SJCRH30 (cell line): Measurements from ENCODE around the gene TNNC2. TPM values are rescaled to one million over a fixed set of nuclear protein-coding genes. Genes with fewer than 3 reads are reported as not detected.

ENCODE experiments used
- DNase-seq, 2 experiments: peaks; one replicate each; pipeline ENCODE4 v3.0.0-alpha.2; 2015 to 2020
- H3K27ac ChIP-seq: fragments of 250-450 bp; sonication (Bioruptor Pico); 2 replicates; pipeline ENCODE4 v1.5.1; 2020; ENCODE audit warnings: mild to moderate bottlenecking, moderate library complexity
- H3K27me3 ChIP-seq: fragments of 250-450 bp; sonication (Bioruptor Pico); 2 replicates; pipeline ENCODE4 v1.5.1; 2020; ENCODE audit warnings: mild to moderate bottlenecking, moderate library complexity
- H3K36me3 ChIP-seq: fragments of 250-450 bp; sonication (Bioruptor Pico); 2 replicates; pipeline ENCODE4 v1.5.1; 2020; ENCODE audit warnings: mild to moderate bottlenecking, moderate library complexity
- H3K4me1 ChIP-seq: fragments of 250-450 bp; sonication (Bioruptor Pico); 2 replicates; pipeline ENCODE4 v1.5.1; 2020; ENCODE audit warnings: mild to moderate bottlenecking, moderate library complexity
- H3K4me3 ChIP-seq: fragments of 250-450 bp; sonication (Bioruptor Pico); 2 replicates; pipeline ENCODE4 v1.5.1; 2020; ENCODE audit warnings: mild to moderate bottlenecking, moderate library complexity
- H3K9me3 ChIP-seq: fragments of 250-450 bp; sonication (Bioruptor Pico); replicated peaks from 2 replicates; pipeline ENCODE4 v1.5.1; 2020; ENCODE audit warnings: mild to moderate bottlenecking, moderate library complexity
- total RNA-seq: library from RNA; depleted of rRNA; stranded (reverse); fragments of >200 nt; shearing (Covaris generic); gene quantifications from 2 replicates; pipeline ENCODE4 v1.2.3, GENCODE V29; 2014

The TNNC2 gene
- total RNA-seq, 1 experiment from 2014 or later = 0.75 TPM

- no peak for DNase-seq
- H3K4me1 ChIP-seq = peaks cover 4% of the 10 kb centered on the region; the same call in 1 of the 2 replicates
- H3K36me3 ChIP-seq = peaks cover 29% of the 10 kb centered on the region
- H3K4me3 ChIP-seq = no peak overlapping the region
- no peaks in the 10 kb centered on the region for H3K27me3 ChIP-seq
- H3K9me3 ChIP-seq = no peaks in the 10 kb centered on the region
- H3K27ac ChIP-seq = no peak overlapping the region
Measured at GRCh38 chr20:45796337-45797065, 30.6 kb downstream of the TNNC2 start.

DNA sequence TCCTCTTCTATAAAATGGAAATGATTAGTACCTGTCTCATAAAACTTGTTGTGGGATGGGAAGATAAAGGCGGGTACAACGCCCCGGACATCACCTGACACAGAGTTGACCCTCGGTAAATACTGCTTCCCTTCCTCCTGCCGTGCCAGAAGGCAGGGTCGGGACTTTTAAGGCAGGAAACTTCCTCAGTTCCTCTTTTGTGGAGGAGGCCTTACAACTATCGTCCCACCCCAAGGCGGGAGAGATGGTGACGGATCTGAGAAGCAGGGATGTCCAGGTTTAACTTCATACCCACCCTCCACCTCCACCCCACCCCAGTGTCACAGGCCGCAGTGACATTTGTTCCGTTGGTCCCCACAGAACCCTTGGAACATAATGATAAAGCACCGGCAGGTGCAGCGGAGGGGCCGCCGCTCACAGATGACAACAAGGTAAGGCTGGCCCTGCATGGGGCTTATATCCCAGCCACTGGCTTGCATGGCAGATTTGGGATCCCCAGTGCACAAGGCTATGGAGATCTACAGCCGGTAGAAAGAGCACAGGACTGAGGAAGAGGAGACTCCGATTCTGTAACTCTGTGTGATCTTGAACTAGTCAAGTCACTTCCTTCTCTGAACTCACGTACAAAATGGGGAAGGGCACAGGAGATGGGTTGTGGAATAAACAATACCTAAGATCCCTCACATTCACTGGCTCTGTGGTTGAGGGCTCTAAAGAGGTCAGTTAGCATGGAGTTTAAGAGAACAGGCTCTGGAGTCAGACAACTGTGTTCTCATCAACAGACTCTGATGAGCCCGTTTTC, 34.6 kb downstream of the TNNC2 start:
- no peaks in the 10 kb centered on the region for H3K9me3 ChIP-seq
- H3K36me3 ChIP-seq = peaks cover 23% of the 10 kb centered on the region
- H3K27me3 ChIP-seq = peaks cover 9% of the 10 kb centered on the region; the same call in 1 of the 2 replicates
- peak overlapping the region; percentile 33; the same call in 1 of the 2 replicates for H3K27ac ChIP-seq
- no peak for DNase-seq
- H3K4me1 ChIP-seq = peaks cover 4% of the 10 kb centered on the region; the same call in 1 of the 2 replicates
- peak overlapping the region; percentile 93 for H3K4me3 ChIP-seq

- Histone ChIP-seq H3K36me3 (no peaks in the 10 kb centered on the region), H3K4me3 (no peak overlapping the region), H3K4me1 (peaks cover 4% of the 10 kb centered on the region; the same call in 1 of the 2 replicates), H3K9me3 (no peaks in the 10 kb centered on the region), H3K27ac (no peak overlapping the region), H3K27me3 (peaks cover 14% of the 10 kb centered on the region)
- no peak for DNase-seq
Measured at GRCh38 chr20:45788351-45788750, 38.8 kb downstream of the TNNC2 start.

DNA sequence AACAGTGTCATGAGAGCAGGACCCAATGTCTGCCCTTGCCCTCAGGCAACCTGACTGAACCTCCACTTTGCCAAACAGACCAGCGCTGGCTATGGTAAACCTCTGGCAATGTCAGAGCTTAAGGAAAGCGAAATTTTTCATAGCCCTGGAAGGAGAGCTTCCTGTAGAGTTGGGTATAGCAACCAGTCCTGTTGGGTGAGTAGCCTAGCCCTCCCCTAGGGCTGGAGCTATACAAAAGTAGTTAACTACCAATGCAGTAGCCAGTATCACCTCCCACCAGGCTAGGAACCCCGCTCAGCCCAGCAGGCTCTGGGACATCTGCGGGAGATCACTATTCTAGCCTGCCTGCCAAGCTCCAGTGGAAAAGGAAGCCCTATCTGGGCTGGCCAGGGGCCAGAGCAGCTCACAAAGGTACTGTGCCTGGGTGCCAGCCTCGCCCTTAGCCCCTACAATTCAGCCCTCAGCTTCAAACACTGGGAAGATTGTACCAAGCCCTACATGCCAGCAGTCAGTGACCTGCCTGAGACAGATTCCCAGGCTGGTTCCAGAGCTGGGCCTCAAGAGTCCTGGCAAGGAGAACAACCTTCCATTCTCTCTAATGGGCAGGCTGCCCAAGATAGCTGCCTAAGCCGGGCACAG, 43.3 kb downstream of the TNNC2 start:
- H3K4me1 ChIP-seq = peaks cover 41% of the 10 kb centered on the region
- no peak for DNase-seq
- H3K4me3 ChIP-seq = no peak overlapping the region
- no peaks in the 10 kb centered on the region for H3K9me3 ChIP-seq
- H3K27ac ChIP-seq = no peak overlapping the region
- no peaks in the 10 kb centered on the region for H3K36me3 ChIP-seq
- peaks cover 14% of the 10 kb centered on the region for H3K27me3 ChIP-seq

DNA sequence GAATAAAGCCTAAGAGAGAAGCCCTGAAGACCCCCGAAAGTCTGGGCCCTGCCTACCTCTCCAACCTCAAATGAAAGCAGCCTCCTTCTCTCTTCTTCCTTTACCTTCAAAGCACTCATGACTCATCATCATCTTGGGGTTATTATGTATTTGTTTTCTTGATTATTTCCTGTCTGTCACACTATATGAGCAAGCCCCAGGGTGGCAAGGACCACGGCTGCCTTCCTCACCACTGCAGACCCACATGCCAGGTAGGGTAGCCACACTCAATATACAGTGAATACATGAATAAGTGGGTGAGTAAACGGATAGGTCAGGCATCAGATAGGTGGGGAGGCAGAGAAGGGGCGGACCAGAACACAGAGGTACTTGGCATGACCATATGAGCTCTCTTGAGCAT, 44.2 kb downstream of the TNNC2 start:
- H3K4me3 ChIP-seq = no peak overlapping the region
- H3K27me3 ChIP-seq = peaks cover 8% of the 10 kb centered on the region
- H3K36me3 ChIP-seq = no peaks in the 10 kb centered on the region
- H3K27ac ChIP-seq = no peak overlapping the region
- H3K9me3 ChIP-seq = no peaks in the 10 kb centered on the region
- no peak for DNase-seq
- H3K4me1 ChIP-seq = peaks cover 50% of the 10 kb centered on the region

GRCh38 chr20:45781391-45781931, 45.7 kb downstream of the TNNC2 start:
- Histone ChIP-seq H3K27me3 (peaks cover 5% of the 10 kb centered on the region), H3K36me3 (no peaks in the 10 kb centered on the region), H3K27ac (peak overlapping the region; percentile 16), H3K4me1 (peaks cover 52% of the 10 kb centered on the region), H3K4me3 (no peak overlapping the region), H3K9me3 (no peaks in the 10 kb centered on the region)
- peak; percentile 66 to 84 for DNase-seq

- no peak for DNase-seq
- peak overlapping the region; percentile 97 for H3K27ac ChIP-seq
- H3K36me3 ChIP-seq = no peaks in the 10 kb centered on the region
- no peaks in the 10 kb centered on the region for H3K27me3 ChIP-seq
- no peaks in the 10 kb centered on the region for H3K9me3 ChIP-seq
- H3K4me1 ChIP-seq = peaks cover 52% of the 10 kb centered on the region
- no peak overlapping the region for H3K4me3 ChIP-seq
Measured at GRCh38 chr20:45780159-45780558, 47.0 kb downstream of the TNNC2 start.

GRCh38 chr20:45779011-45779915, 47.8 kb downstream of the TNNC2 start:
- Histone ChIP-seq H3K27ac (peak overlapping the region; percentile 97), H3K4me1 (peaks cover 52% of the 10 kb centered on the region), H3K27me3 (no peaks in the 10 kb centered on the region), H3K36me3 (no peaks in the 10 kb centered on the region), H3K9me3 (no peaks in the 10 kb centered on the region), H3K4me3 (no peak overlapping the region)
- DNase-seq = peak; percentile 90 to 92

DNA sequence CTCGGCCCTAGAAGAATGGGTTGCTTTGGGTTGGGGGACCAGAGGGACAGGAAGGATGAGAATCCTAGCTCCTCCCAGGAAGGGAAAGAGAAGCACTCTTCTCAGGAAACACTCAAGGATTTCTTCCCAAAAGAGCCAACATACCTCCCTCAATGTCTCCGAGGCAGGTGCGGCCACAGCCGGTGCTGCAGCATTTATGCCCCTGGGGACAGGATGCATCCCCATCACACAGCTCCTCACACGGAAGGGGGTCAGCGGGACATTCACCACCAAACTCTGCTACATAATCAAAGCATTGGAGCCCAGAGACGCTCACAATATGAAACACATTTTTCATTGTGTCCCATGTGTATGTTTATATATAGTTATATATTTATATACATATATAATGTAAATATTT, 50.2 kb downstream of the TNNC2 start:
- DNase-seq = no peak
- no peak overlapping the region for H3K27ac ChIP-seq
- no peaks in the 10 kb centered on the region for H3K36me3 ChIP-seq
- H3K27me3 ChIP-seq = no peaks in the 10 kb centered on the region
- H3K4me1 ChIP-seq = peaks cover 41% of the 10 kb centered on the region
- H3K4me3 ChIP-seq = no peak overlapping the region
- no peaks in the 10 kb centered on the region for H3K9me3 ChIP-seq

DNA sequence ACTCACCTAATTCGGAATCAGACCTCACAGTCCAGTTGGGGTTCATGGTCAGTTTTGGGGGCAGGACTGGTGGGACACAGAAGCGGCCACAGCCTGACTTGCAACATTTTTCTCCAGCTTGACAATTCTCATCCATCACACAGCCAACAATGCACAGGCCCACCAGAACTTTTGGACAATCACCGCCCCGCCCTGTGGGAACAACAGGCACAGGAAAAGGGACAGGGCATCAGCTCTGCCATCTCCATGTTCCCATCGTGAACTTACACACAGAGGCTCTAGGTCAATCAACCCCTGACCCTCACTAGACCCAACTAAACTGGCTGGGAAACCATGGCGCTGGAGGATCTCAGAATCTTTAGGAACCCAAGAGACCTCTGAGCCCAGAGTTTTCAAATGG, 51.7 kb downstream of the TNNC2 start:
- DNase-seq = no peak
- Histone ChIP-seq H3K27me3 (no peaks in the 10 kb centered on the region), H3K4me3 (no peak overlapping the region), H3K4me1 (peaks cover 26% of the 10 kb centered on the region), H3K27ac (no peak overlapping the region), H3K36me3 (no peaks in the 10 kb centered on the region), H3K9me3 (no peaks in the 10 kb centered on the region)

DNA sequence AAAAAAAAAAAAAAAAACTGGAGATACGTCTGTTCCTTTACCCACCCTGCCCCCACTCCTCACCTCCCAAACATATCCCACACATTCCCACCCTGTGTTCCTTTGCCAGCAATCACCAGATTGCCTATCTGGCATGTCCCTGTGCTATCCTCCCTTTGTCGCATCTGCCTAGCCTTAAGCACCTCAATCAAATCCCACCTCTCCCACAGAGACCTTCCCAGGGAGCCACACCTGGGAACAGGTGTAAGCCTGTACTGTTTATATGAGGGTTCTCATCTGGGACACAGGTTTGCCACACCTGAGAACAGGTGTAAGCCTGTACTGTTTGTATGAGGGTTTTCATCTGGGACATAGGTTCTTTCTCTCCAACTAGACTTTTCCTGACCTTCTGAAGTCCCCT, 52.2 kb downstream of the TNNC2 start:
- Histone ChIP-seq H3K27ac (no peak overlapping the region), H3K4me3 (no peak overlapping the region), H3K27me3 (no peaks in the 10 kb centered on the region), H3K36me3 (no peaks in the 10 kb centered on the region), H3K4me1 (peaks cover 21% of the 10 kb centered on the region), H3K9me3 (no peaks in the 10 kb centered on the region)
- no peak for DNase-seq
